GM21528 (cell line): ENCODE results near the gene CST6.

Experiments used
- ATAC-seq: cut with Tn5 transposase; IDR thresholded peaks from one replicate; pipeline ENCODE4 v1.9.1; 2021; ENCODE audit warnings: mild to moderate bottlenecking, moderate library complexity; ENCODE audit not compliant: unreplicated experiment, low FRiP score

CST6 gene

GRCh38 chr11:66011785-66012303 is at the start of gene CST6:
TSS of gene CST6 (plus strand) at chr11:66012008. CDS start at chr11:66012045, 37 bp downstream.
- ATAC-seq: no peak

- peak; percentile 7 for ATAC-seq
Observed at GRCh38 chr11:65962141-65962564, 49.7 kb upstream of the CST6 start.

DNA sequence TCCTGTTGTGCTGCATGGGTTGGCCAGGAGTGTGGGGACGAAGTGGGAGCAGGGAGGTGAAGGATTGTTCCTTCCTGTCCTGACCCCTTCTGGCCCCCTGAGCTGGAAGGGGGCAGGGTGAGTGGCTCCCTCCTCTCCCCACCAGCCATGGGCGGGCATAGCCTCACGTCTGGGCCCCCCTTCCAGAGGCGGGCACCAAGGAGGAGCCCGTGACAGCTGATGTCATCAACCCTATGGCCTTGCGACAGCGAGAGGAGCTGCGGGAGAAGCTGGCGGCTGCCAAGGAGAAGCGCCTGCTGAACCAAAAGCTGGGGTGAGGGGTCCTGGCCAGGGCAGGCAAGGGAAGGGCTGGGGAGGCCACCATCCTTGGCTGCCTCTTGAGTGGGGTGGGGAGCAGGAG is 46.9 kb upstream of the CST6 start:
- no peak for ATAC-seq

GRCh38 chr11:65965986-65966762 is 45.6 kb upstream of the CST6 start:
- ATAC-seq: no peak

DNA sequence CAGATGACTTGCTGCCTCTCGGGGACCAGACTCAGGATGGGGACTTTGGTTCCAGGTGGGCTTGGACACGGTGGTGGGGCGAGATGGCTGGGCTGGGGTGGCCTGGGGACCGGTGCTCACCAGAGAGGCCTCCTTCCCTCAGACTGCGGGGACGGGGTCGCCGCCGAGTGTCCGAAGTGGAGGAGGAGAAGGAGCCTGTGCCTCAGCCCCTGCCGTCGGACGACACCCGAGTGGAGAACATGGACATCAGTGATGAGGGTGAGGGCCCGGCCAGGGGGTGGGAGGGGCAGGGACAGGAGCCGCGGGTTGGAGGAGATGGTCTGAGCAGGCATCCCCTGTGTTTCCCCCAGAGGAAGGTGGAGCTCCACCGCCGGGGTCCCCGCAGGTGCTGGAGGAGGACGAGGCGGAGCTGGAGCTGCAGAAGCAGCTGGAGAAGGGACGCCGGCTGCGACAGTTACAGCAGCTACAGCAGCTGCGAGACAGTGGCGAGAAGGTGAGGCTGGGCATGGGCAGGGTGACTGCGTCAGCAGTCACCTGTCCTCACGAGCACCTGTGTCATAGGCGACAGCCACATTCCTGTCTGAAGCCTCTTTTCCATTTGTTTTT is 44.4 kb upstream of the CST6 start:
- no peak for ATAC-seq

GRCh38 chr11:65968600-65969482 is 43.0 kb upstream of the CST6 start:
- ATAC-seq: no peak

DNA sequence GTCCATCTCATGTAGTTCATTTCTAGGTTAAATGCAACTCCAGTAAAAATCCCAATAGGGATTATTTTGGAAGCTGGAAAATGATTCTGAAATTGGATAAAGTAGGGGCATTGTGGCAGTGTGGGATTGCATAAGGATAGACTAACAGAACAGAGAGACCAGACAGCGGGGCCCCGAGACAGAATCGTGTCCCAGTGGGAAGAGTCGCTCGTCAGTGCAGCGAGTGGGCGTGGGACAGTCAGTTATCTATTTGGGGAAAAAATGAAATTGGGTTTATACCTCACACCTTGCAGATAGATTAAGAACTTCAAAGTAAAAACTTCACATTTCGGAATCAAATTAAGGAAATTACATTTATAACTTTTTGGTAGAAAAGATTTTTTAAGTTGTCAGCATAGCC is 39.7 kb upstream of the CST6 start:
- no peak for ATAC-seq

DNA sequence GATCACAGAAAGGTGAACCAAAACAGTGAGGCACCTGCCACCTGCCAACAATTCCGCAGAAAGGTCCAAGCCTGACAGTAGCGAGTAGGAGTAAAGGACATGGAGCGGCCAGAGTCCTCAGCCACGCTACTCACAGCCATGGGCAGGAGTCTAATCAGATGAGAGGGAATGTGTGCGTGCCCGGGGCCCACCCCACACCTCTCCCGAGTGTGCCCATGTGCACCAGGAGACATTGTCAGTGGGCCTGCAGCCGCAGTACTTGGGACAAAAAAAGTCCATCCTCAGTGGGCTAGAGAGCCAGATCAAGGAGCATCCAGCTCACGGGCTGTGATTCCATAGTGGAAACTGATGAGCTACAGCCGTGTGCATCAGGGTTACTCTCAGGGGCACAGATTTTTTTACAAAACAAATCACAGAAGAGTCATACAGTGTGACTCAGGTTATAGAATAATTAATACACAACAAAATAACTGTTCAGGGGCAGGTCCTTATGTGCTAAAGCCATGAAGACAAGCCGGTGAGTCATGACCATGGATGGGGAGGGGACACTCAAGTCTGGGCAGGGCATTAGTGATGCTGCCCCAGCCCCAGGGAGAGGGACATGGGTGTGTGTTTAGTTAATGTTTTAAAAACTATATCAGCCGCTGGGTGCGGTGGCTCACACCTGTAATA is 38.2 kb upstream of the CST6 start:
- ATAC-seq: no peak

DNA sequence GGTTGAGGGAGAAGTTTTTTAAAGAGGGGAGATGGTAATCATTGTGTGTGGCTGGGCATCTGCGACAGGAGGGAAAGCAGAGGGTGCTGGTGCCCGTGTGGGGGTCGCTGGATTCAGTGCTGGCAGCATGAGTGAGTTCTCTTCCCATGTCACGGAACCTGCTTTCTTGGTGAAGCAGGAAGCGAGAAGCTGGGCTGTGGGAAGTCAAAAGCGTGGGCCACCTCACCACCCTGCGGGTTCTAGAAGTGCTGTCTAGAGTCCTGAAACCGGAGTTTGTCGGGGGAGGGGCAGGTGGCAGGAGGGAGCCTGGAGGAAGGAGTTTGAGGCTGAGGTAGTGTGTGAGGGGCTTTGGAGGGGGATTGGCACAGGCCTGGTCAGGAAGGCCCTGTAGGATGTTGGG is 36.0 kb upstream of the CST6 start:
- no peak for ATAC-seq

- ATAC-seq: no peak
Observed at GRCh38 chr11:65976216-65977176, 35.3 kb upstream of the CST6 start.

GRCh38 chr11:65977621-65978390 is 34.0 kb upstream of the CST6 start:
- ATAC-seq: no peak

DNA sequence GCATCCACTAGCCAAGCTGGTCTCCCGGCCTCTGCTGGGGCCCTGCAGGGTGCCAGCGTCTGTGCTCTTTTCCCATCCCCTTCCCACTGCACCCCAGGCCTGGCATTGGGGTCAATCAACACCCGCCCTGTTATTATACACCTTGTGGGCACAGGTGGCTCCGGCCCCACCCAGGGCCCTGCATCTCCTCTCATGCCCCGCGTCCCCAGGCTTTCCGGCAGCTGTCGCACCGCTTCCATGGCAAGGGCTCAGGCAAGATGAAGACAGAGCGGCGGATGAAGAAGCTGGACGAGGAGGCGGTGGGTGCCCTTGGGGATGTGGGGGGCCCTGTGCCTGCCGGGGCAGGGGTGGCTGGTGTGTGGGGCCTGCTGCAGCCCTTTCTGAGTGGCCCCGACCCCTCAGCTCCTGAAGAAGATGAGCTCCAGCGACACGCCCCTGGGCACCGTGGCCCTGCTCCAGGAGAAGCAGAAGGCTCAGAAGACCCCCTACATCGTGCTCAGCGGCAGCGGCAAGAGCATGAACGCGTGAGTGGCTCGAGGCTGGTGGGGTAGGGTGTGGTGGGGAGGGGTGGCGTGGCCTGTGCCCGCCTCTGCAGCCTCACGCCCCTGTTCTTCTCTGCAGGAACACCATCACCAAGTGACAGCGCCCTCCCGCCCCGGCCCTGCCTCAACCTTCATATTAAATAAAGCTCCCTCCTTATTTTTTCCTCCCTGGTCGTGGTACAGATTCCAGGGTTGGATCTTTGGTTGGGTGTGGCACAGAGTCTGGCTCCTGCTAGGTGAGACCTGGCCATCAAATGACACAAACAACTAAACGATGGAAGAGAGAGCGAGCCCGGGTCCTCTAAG is 33.2 kb upstream of the CST6 start:
- ATAC-seq: no peak

GRCh38 chr11:65979261-65979759 is 32.5 kb upstream of the CST6 start:
- no peak for ATAC-seq

DNA sequence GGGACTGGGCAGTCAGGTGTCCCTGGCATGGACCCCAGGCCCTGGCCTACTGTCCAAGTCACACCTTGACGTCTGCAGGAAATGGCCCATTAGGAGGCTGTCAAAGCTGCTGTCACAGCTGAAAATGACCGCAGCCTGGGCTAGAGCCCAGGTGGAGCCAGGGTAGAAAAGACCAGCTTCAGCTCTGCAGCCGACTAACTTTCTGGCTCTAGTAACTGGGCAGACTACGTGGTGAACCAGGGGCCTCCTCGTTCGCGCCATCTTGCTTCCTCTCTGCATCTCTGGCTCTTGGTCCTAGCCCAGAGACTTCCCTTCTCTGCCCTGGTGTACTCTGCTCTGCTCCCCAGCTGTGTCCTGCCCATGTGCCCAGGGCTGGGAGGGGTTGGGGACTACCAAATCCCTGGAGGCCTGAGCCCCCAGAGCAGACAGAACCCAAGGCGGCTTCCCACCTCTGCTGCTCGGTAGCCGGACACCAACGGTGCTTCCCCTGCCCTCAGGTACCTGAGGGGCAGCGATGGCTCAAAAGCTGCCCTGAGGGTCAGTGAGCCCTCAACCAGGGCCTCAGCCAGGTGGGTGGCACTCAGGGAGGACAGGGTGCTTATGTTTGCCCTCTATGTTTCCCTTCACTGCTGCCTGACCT is 30.6 kb upstream of the CST6 start:
- ATAC-seq: no peak

GRCh38 chr11:65981972-65982823 is 29.6 kb upstream of the CST6 start:
- no peak for ATAC-seq
